HEK293 (cell line): ENCODE results near the gene PHGDH.
A peak's percentile ranks its signal among the peaks of the same experiment; 100 is the strongest.

Experiments
- KLF9 ChIP-seq: fragments of 450-650 bp; formaldehyde crosslinking; IDR thresholded peaks from 2 replicates; pipeline ENCODE4 v1.5.1; 2016; ENCODE audit warnings: missing biosample characterization, missing genetic modification characterization, low read depth
- SCRT2 ChIP-seq: fragments of 450-650 bp; formaldehyde crosslinking; IDR thresholded peaks from 2 replicates; pipeline ENCODE4 v1.5.1; 2016; ENCODE audit warnings: missing biosample characterization, missing genetic modification characterization
- TCF7L2 ChIP-seq: IDR thresholded peaks from 2 replicates; pipeline ENCODE4 v1.6.1; 2011; ENCODE audit warnings: low read depth, mild to moderate bottlenecking, inconsistent platforms, low read length, moderate library complexity, borderline replicate concordance
- ZBTB17 ChIP-seq: fragments of 450-650 bp; formaldehyde crosslinking; IDR thresholded peaks from 2 replicates; pipeline ENCODE4 v1.5.1; 2016; ENCODE audit warnings: missing biosample characterization, missing genetic modification characterization
- ZBTB7A ChIP-seq: fragments of 450-650 bp; formaldehyde crosslinking; IDR thresholded peaks from 2 replicates; pipeline ENCODE4 v1.5.1; 2016; ENCODE audit warnings: low read depth, missing biosample characterization, missing genetic modification characterization
- ZFHX2 ChIP-seq: fragments of 450-650 bp; formaldehyde crosslinking; conservative IDR thresholded peaks from 2 replicates; pipeline ENCODE4 v1.5.1; 2016; ENCODE audit warnings: missing biosample characterization, missing genetic modification characterization
- ZFP37 ChIP-seq: fragments of 450-650 bp; formaldehyde crosslinking; IDR thresholded peaks from 2 replicates; pipeline ENCODE4 v1.5.1; 2016; ENCODE audit warnings: missing biosample characterization, missing genetic modification characterization
- ZNF114 ChIP-seq: fragments of 450-650 bp; formaldehyde crosslinking; IDR thresholded peaks from 2 replicates; pipeline ENCODE4 v1.5.0; 2017; ENCODE audit warnings: missing biosample characterization, missing genetic modification characterization
- ZNF138 ChIP-seq: fragments of 450-650 bp; formaldehyde crosslinking; IDR thresholded peaks from 2 replicates; pipeline ENCODE4 v1.5.1; 2016; ENCODE audit warnings: missing biosample characterization, missing genetic modification characterization, borderline replicate concordance
- ZNF169 ChIP-seq: fragments of 450-650 bp; formaldehyde crosslinking; IDR thresholded peaks from 2 replicates; pipeline ENCODE4 v1.5.1; 2016; ENCODE audit warnings: missing biosample characterization, missing genetic modification characterization
- ZNF175 ChIP-seq: fragments of 450-650 bp; formaldehyde crosslinking; IDR thresholded peaks from 2 replicates; pipeline ENCODE4 v1.5.1; 2016; ENCODE audit warnings: missing biosample characterization, missing genetic modification characterization
- ZNF214 ChIP-seq: fragments of 450-650 bp; formaldehyde crosslinking; IDR thresholded peaks from 2 replicates; pipeline ENCODE4 v1.5.1; 2017; ENCODE audit warnings: missing biosample characterization, mild to moderate bottlenecking, missing genetic modification characterization, borderline replicate concordance
- ZNF274 ChIP-seq, 2 experiments: fragments of 200-500 bp in 1 of 2; fragments of 450-650 bp in 1 of 2; sonication (Bioruptor generic) in 1 of 2; formaldehyde crosslinking in 1 of 2; IDR thresholded peaks; 2 replicates each; pipeline versions ENCODE4 v1.5.1 to v1.6.1; 2014 to 2016; ENCODE audit warnings: borderline replicate concordance in 1 of 2, inconsistent platforms in 1 of 2, low read length in 1 of 2, missing biosample characterization in 1 of 2, missing genetic modification characterization in 1 of 2
- ZNF391 ChIP-seq: fragments of 450-650 bp; formaldehyde crosslinking; IDR thresholded peaks from 2 replicates; pipeline ENCODE4 v1.5.1; 2016; ENCODE audit warnings: low read depth, missing biosample characterization, missing genetic modification characterization, borderline replicate concordance
- ZNF426 ChIP-seq: fragments of 450-650 bp; formaldehyde crosslinking; IDR thresholded peaks from 2 replicates; pipeline ENCODE4 v1.5.1; 2017; ENCODE audit warnings: missing biosample characterization, missing genetic modification characterization, mild to moderate bottlenecking, inconsistent platforms, moderate library complexity
- ZNF473 ChIP-seq: fragments of 450-650 bp; formaldehyde crosslinking; IDR thresholded peaks from 2 replicates; pipeline ENCODE4 v1.5.1; 2017; ENCODE audit warnings: missing biosample characterization, missing genetic modification characterization
- ZNF501 ChIP-seq: fragments of 450-650 bp; formaldehyde crosslinking; IDR thresholded peaks from 2 replicates; pipeline ENCODE4 v1.5.1; 2016; ENCODE audit warnings: missing biosample characterization, missing genetic modification characterization
- ZNF660 ChIP-seq: fragments of 450-650 bp; IDR thresholded peaks from 2 replicates; pipeline ENCODE4 v1.5.1; 2018; ENCODE audit warnings: missing biosample characterization, mild to moderate bottlenecking, missing genetic modification characterization
- ZNF664 ChIP-seq: fragments of 450-650 bp; formaldehyde crosslinking; IDR thresholded peaks from 2 replicates; pipeline ENCODE4 v1.5.1; 2016; ENCODE audit warnings: missing biosample characterization, missing genetic modification characterization
- ZNF747 ChIP-seq: fragments of 450-650 bp; formaldehyde crosslinking; IDR thresholded peaks from 2 replicates; pipeline ENCODE4 v1.5.1; 2016; ENCODE audit warnings: missing biosample characterization, missing genetic modification characterization
- ZNF76 ChIP-seq: fragments of 450-650 bp; formaldehyde crosslinking; IDR thresholded peaks from 2 replicates; pipeline ENCODE4; 2016; ENCODE audit warnings: low read depth, missing biosample characterization, missing genetic modification characterization, borderline replicate concordance
- TF ChIP-seq, protein P1 (sequence below): fragments of 450-650 bp; formaldehyde crosslinking; IDR thresholded peaks from 2 replicates; pipeline ENCODE4; 2016; ENCODE audit warnings: missing biosample characterization, missing genetic modification characterization
- TF ChIP-seq, protein P2 (sequence below): fragments of 450-650 bp; formaldehyde crosslinking; IDR thresholded peaks from 2 replicates; pipeline ENCODE4 v1.5.1; 2017; ENCODE audit warnings: missing biosample characterization, mild to moderate bottlenecking, missing genetic modification characterization, moderate library complexity
- TF ChIP-seq, protein P3 (sequence below): fragments of 450-650 bp; formaldehyde crosslinking; conservative IDR thresholded peaks from 2 replicates; pipeline ENCODE4 v1.5.1; 2016; ENCODE audit warnings: low read depth, missing biosample characterization, missing genetic modification characterization
- TF ChIP-seq, protein P4 (sequence below): fragments of 450-650 bp; IDR thresholded peaks from 2 replicates; pipeline ENCODE4 v1.5.1; 2018; ENCODE audit warnings: missing biosample characterization, missing genetic modification characterization
- TF ChIP-seq, protein P5 (sequence below): fragments of 450-650 bp; formaldehyde crosslinking; IDR thresholded peaks from 2 replicates; pipeline ENCODE4 v1.5.1; 2016; ENCODE audit warnings: missing biosample characterization, missing genetic modification characterization
- TF ChIP-seq, protein P6 (sequence below): fragments of 450-650 bp; formaldehyde crosslinking; IDR thresholded peaks from 2 replicates; pipeline ENCODE4 v1.5.1; 2017; ENCODE audit warnings: missing biosample characterization, missing genetic modification characterization

PHGDH gene

DNA sequence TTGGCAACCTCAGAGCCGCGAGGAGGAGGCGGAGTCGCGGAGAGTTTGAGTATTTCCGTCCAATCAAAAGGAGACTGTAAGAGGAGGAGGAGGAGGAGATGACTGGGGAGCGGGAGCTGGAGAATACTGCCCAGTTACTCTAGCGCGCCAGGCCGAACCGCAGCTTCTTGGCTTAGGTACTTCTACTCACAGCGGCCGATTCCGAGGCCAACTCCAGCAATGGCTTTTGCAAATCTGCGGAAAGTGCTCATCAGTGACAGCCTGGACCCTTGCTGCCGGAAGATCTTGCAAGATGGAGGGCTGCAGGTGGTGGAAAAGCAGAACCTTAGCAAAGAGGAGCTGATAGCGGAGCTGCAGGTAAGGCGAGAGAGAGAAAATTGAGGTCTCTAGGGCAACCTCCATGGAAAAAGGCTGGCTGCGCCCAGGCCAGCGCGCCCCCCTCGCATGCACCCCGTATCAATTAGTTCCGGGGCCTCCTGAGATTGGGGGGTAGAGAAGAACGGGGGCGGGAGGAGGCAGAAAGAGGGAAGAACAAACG is at the start of gene PHGDH (continued):
- TF ChIP-seq, protein P1, sequence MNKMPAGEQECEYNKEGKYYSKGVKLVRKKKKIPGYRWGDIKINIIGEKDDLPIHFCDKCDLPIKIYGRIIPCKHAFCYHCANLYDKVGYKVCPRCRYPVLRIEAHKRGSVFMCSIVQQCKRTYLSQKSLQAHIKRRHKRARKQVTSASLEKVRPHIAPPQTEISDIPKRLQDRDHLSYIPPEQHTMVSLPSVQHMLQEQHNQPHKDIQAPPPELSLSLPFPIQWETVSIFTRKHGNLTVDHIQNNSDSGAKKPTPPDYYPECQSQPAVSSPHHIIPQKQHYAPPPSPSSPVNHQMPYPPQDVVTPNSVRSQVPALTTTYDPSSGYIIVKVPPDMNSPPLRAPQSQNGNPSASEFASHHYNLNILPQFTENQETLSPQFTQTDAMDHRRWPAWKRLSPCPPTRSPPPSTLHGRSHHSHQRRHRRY (tag by site-specific recombination) = no peak
- no peak for TF ChIP-seq ZNF114 (tag by site-specific recombination)
- TF ChIP-seq ZFP37 (tag by site-specific recombination) = peak; percentile 73; the same call in 1 of the 2 replicates
- TF ChIP-seq, protein P2, sequence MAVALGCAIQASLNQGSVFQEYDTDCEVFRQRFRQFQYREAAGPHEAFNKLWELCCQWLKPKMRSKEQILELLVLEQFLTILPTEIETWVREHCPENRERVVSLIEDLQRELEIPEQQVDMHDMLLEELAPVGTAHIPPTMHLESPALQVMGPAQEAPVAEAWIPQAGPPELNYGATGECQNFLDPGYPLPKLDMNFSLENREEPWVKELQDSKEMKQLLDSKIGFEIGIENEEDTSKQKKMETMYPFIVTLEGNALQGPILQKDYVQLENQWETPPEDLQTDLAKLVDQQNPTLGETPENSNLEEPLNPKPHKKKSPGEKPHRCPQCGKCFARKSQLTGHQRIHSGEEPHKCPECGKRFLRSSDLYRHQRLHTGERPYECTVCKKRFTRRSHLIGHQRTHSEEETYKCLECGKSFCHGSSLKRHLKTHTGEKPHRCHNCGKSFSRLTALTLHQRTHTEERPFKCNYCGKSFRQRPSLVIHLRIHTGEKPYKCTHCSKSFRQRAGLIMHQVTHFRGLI (tag by site-specific recombination) = 0 out of 2 replicates have a peak, but pooled peaks have one; percentile 9
- TF ChIP-seq TCF7L2 = no peak
- peak; percentile 33 for TF ChIP-seq ZNF660 (tag by site-specific recombination)
- 0 out of 2 replicates have a peak, but pooled peaks have one; percentile 67 for TF ChIP-seq ZNF501 (tag by site-specific recombination)
- TF ChIP-seq, protein P3, sequence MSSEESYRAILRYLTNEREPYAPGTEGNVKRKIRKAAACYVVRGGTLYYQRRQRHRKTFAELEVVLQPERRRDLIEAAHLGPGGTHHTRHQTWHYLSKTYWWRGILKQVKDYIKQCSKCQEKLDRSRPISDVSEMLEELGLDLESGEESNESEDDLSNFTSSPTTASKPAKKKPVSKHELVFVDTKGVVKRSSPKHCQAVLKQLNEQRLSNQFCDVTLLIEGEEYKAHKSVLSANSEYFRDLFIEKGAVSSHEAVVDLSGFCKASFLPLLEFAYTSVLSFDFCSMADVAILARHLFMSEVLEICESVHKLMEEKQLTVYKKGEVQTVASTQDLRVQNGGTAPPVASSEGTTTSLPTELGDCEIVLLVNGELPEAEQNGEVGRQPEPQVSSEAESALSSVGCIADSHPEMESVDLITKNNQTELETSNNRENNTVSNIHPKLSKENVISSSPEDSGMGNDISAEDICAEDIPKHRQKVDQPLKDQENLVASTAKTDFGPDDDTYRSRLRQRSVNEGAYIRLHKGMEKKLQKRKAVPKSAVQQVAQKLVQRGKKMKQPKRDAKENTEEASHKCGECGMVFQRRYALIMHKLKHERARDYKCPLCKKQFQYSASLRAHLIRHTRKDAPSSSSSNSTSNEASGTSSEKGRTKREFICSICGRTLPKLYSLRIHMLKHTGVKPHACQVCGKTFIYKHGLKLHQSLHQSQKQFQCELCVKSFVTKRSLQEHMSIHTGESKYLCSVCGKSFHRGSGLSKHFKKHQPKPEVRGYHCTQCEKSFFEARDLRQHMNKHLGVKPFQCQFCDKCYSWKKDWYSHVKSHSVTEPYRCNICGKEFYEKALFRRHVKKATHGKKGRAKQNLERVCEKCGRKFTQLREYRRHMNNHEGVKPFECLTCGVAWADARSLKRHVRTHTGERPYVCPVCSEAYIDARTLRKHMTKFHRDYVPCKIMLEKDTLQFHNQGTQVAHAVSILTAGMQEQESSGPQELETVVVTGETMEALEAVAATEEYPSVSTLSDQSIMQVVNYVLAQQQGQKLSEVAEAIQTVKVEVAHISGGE (tag by site-specific recombination) = peak; percentile 17; the same call in 1 of the 2 replicates
- no peak for TF ChIP-seq ZNF473
- no peak for TF ChIP-seq ZNF175 (tag by site-specific recombination)
- no peak for TF ChIP-seq ZNF169 (tag by site-specific recombination)
- no peak for TF ChIP-seq ZNF214 (tag by site-specific recombination)
- no peak for TF ChIP-seq SCRT2 (tag by site-specific recombination)
- TF ChIP-seq ZFHX2 (tag by site-specific recombination) = peak; percentile 51
- TF ChIP-seq, protein P4, sequence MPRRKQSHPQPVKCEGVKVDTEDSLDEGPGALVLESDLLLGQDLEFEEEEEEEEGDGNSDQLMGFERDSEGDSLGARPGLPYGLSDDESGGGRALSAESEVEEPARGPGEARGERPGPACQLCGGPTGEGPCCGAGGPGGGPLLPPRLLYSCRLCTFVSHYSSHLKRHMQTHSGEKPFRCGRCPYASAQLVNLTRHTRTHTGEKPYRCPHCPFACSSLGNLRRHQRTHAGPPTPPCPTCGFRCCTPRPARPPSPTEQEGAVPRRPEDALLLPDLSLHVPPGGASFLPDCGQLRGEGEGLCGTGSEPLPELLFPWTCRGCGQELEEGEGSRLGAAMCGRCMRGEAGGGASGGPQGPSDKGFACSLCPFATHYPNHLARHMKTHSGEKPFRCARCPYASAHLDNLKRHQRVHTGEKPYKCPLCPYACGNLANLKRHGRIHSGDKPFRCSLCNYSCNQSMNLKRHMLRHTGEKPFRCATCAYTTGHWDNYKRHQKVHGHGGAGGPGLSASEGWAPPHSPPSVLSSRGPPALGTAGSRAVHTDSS = peak; percentile 83
- no peak for TF ChIP-seq ZNF391 (tag by site-specific recombination)
- TF ChIP-seq, protein P5, sequence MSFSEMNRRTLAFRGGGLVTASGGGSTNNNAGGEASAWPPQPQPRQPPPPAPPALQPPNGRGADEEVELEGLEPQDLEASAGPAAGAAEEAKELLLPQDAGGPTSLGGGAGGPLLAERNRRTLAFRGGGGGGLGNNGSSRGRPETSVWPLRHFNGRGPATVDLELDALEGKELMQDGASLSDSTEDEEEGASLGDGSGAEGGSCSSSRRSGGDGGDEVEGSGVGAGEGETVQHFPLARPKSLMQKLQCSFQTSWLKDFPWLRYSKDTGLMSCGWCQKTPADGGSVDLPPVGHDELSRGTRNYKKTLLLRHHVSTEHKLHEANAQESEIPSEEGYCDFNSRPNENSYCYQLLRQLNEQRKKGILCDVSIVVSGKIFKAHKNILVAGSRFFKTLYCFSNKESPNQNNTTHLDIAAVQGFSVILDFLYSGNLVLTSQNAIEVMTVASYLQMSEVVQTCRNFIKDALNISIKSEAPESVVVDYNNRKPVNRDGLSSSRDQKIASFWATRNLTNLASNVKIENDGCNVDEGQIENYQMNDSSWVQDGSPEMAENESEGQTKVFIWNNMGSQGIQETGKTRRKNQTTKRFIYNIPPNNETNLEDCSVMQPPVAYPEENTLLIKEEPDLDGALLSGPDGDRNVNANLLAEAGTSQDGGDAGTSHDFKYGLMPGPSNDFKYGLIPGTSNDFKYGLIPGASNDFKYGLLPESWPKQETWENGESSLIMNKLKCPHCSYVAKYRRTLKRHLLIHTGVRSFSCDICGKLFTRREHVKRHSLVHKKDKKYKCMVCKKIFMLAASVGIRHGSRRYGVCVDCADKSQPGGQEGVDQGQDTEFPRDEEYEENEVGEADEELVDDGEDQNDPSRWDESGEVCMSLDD (tag by site-specific recombination) = peak; percentile 57; the same call in 1 of the 2 replicates
- no peak for TF ChIP-seq ZNF274 (IDR thresholded peaks at IDR 0.05; ENCODE audit: low read length)
- no peak for TF ChIP-seq ZNF274 (tag by site-specific recombination; IDR thresholded peaks at IDR 0.05; ENCODE audit: borderline replicate concordance)
- no peak for TF ChIP-seq ZBTB7A (tag by site-specific recombination)
- no peak for TF ChIP-seq ZNF138 (tag by site-specific recombination)
- TF ChIP-seq ZNF76 = 0 out of 2 replicates have a peak, but pooled peaks have one; percentile 4
- TF ChIP-seq, protein P6, sequence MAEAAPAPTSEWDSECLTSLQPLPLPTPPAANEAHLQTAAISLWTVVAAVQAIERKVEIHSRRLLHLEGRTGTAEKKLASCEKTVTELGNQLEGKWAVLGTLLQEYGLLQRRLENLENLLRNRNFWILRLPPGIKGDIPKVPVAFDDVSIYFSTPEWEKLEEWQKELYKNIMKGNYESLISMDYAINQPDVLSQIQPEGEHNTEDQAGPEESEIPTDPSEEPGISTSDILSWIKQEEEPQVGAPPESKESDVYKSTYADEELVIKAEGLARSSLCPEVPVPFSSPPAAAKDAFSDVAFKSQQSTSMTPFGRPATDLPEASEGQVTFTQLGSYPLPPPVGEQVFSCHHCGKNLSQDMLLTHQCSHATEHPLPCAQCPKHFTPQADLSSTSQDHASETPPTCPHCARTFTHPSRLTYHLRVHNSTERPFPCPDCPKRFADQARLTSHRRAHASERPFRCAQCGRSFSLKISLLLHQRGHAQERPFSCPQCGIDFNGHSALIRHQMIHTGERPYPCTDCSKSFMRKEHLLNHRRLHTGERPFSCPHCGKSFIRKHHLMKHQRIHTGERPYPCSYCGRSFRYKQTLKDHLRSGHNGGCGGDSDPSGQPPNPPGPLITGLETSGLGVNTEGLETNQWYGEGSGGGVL (tag by site-specific recombination) = peak; percentile 44
- no peak for TF ChIP-seq ZNF664 (tag by site-specific recombination)
- no peak for TF ChIP-seq ZNF426 (tag by site-specific recombination)
- no peak for TF ChIP-seq KLF9 (tag by site-specific recombination)
- TF ChIP-seq ZNF747 (tag by site-specific recombination) = no peak
- peak; percentile 74; the same call in 1 of the 2 replicates for TF ChIP-seq ZBTB17
